B cell (primary cell): ENCODE results near the gene ZNF213.

Experiments used
- EZH2 ChIP-seq: IDR thresholded peaks from 2 replicates; pipeline ENCODE4 v1.6.1; 2012; ENCODE audit warnings: borderline replicate concordance, low read depth, mild to moderate bottlenecking, moderate library complexity, low read length; ENCODE audit not compliant: insufficient read depth, poor library complexity, severe bottlenecking
- TF ChIP-seq, protein P1 (sequence below): fragments of 200-600 bp; IDR thresholded peaks from one replicate; pipeline ENCODE4 v1.8.0; 2022; ENCODE audit warnings: antibody characterized with exemption, mild to moderate bottlenecking

GRCh38 chr16:3138342-3138741 lies 3.5 kb downstream of the ZNF213 start:
- TF ChIP-seq, protein P1, sequence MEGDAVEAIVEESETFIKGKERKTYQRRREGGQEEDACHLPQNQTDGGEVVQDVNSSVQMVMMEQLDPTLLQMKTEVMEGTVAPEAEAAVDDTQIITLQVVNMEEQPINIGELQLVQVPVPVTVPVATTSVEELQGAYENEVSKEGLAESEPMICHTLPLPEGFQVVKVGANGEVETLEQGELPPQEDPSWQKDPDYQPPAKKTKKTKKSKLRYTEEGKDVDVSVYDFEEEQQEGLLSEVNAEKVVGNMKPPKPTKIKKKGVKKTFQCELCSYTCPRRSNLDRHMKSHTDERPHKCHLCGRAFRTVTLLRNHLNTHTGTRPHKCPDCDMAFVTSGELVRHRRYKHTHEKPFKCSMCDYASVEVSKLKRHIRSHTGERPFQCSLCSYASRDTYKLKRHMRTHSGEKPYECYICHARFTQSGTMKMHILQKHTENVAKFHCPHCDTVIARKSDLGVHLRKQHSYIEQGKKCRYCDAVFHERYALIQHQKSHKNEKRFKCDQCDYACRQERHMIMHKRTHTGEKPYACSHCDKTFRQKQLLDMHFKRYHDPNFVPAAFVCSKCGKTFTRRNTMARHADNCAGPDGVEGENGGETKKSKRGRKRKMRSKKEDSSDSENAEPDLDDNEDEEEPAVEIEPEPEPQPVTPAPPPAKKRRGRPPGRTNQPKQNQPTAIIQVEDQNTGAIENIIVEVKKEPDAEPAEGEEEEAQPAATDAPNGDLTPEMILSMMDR = no peak
- TF ChIP-seq EZH2 = no peak
